GM12872 (cell line): ENCODE results near the gene EBF3.

ENCODE experiments used
- TF ChIP-seq, protein P1 (sequence below): IDR thresholded peaks from 3 replicates; pipeline ENCODE4 v1.5.1; 2011; ENCODE audit warnings: low read depth, mild to moderate bottlenecking, low read length, moderate library complexity; ENCODE audit not compliant: insufficient read depth

Gene EBF3

DNA sequence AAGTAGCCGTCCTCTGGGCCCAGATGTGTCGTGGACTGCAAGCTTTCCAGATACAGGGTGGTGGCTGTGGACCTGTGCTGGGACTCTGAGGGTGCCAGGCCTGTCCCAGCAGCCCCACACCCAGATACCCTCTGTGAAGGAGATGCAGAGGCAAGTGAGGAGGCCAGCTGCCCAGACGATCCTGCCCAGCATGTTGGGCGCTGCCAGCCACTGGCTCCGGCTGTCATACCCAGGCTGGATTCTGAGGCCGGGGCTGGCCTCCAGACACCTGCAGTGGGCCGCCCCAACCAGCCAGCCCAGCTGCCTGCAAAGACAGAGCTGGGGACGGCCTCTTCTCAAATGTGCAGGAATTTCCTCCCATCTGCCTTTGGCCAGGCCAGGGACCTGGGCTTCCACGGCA is 39.1 kb upstream of the EBF3 start:
- TF ChIP-seq, protein P1, sequence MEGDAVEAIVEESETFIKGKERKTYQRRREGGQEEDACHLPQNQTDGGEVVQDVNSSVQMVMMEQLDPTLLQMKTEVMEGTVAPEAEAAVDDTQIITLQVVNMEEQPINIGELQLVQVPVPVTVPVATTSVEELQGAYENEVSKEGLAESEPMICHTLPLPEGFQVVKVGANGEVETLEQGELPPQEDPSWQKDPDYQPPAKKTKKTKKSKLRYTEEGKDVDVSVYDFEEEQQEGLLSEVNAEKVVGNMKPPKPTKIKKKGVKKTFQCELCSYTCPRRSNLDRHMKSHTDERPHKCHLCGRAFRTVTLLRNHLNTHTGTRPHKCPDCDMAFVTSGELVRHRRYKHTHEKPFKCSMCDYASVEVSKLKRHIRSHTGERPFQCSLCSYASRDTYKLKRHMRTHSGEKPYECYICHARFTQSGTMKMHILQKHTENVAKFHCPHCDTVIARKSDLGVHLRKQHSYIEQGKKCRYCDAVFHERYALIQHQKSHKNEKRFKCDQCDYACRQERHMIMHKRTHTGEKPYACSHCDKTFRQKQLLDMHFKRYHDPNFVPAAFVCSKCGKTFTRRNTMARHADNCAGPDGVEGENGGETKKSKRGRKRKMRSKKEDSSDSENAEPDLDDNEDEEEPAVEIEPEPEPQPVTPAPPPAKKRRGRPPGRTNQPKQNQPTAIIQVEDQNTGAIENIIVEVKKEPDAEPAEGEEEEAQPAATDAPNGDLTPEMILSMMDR = no peak

DNA sequence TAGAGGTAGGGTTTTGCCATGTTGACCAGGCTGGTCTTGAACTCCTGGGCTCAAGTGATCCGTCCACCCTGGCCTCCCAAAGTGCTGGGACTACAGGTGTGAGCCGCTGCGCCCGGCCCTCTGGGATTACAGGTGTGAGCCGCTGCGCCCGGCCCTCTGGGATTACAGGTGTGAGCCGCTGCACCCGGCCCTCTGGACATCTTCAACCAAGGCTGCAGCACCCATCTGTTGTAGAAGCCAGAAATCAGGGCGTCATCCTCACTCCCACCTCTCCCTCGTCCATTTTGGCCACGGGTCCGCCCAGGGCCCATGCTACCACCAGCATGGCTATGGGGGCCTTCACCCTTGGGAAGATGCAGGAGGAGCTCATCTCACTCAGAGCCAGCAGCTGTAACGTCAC is 38.5 kb upstream of the EBF3 start:
- TF ChIP-seq, protein P1 = no peak

DNA sequence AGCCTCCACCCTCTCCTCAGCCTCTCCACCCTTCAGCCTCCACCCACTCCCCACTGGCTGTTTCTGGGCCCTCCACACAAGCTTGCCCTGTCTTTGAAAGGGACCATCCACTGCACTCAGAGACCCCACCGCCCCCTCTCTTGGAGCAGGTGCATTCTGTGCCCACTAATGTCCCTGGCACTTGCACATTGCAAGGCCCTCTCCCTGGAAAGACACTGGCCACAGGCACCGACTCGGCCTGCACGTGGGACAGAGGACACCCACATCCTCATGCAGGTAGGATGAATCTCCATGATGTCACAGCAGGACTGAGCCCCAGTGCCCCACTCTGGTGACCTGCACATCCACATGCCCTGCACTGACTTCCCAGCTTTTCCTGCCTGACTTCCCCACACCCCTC is 36.8 kb upstream of the EBF3 start:
- TF ChIP-seq, protein P1 = no peak

DNA sequence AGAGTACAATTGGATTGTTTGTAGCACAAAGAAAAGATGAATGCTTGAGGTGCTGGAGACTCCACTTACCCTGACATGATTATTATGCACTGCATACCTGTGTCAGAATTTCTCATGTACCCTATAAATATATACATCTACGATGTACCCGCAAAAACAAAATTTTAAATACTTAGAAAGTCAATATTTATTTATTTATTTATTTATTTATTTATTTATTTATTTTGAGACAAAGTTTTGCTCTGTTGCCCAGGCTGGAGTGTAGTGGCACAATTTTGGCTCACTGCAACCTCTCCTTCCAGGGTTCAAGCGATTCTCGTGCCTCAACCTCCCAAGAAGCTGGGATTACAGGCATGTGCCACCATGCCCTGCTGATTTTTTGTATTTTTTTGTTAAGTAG is 35.1 kb upstream of the EBF3 start:
- TF ChIP-seq, protein P1 = no peak

DNA sequence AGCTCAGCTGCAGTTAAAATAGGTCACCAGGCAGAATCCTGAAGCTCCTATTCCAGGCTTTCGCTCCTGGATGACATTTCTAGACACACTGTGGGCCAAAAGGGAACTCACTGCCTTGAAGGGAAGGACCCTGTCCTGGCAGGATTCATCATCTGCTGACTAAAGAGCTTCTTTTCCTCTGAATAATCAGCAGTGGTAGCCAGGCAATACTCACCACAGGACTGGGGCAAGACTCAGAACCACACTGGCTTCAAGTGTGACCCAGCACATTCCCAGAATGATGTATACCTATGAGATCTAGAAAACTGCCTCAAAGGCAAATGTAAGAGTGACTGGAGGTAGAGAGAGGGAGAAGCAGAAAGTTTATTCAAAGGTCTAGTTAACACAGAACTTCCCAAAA is 29.5 kb upstream of the EBF3 start:
- TF ChIP-seq, protein P1 = no peak

DNA sequence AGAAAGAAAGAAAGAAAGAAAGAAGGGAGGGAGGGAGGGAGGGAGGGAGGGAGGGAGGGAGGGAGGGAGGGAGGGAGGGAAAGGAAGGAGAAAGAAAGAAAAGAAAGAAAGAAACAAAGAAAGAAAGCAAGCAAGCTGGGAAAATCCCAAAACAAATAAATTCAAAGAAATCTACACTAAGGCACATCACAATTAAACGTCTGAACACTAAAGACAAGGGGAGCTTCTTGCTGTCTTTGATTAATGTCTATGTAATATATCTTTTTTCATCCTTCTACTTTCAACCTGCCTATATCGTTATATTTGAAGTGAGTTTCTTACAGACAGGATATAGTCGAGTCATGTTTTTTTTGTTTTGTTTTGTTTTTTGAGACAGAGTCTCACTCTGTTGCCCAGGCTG is 28.3 kb upstream of the EBF3 start:
- TF ChIP-seq, protein P1 = no peak

DNA sequence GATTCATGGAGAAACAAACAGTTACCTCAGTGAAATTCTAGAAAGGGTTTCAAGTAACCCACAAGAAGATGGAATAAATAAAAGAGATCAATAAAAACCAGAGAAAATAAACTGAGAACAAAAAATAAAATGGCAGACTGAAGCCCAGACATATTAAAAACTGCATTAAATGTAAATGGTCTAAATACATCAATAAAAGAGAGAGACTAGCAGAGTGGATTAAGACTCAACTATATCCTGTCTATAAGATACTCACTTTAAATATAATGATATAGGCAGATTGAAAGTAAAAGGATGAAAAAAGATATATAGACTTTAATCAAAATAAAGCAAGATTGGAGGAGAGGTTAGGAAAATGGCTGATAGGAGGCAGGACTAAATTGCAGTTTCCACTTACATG is 18.8 kb upstream of the EBF3 start:
- TF ChIP-seq, protein P1 = no peak

DNA sequence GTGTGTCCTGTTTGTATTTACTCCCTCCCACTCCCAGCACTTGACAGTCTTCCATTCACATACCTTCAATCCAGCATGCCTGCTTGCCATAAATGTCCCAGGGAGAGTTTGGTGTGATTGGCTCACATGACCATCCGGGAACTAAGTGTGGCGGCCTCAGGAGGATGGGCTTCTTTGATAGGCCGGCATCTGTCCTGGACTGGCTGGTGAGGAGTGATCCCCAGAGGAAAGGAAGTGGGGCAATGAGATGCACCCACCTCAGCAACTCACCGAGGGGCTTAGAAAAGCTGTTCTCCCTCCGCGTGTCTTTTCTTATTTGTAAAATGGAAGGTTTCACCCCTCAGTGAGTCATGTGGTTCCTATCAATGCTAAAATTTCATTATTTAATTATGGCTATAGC is 14.9 kb upstream of the EBF3 start:
- TF ChIP-seq, protein P1 = no peak
